Measurements from ENCODE around the gene RNASEH2B. TPM values are rescaled to one million over a fixed set of nuclear protein-coding genes. Genes with fewer than 3 reads are reported as not detected.

Gene RNASEH2B
- total and polyA plus RNA-seq, 2 of the 8 experiments (the other 6 are each of a cell fraction or from before 2014, with no cell fraction given): 19.3 to 43.9 TPM

GRCh38 chr13:50887151-50887550 lies 22.4 kb upstream of the RNASEH2B start (continued):
- TF ChIP-seq KDM5A (IDR thresholded peaks at IDR 0.05; ENCODE audit: low read length) (no peak), CHD7 (IDR thresholded peaks at IDR 0.05; ENCODE audit: insufficient replicate concordance, low read length) (no peak)

All from H1 (cell line).